SU-DHL-6 (cell line): ENCODE data around the gene TMEM187.

Source experiments
- EZH2phosphoT487 ChIP-seq: fragments of 200-600 bp; sonication (generic), shearing (Covaris generic); conservative IDR thresholded peaks from 2 replicates; pipeline ENCODE4 v1.6.1; 2018; ENCODE audit warnings: mild to moderate bottlenecking, antibody characterized with exemption, low read length, moderate library complexity, mixed read lengths
- TF ChIP-seq, protein P1 (sequence below): fragments of 200-600 bp; sonication (generic); IDR thresholded peaks from one replicate; pipeline ENCODE4 v1.5.1; 2017; ENCODE audit warnings: antibody characterized with exemption, mild to moderate bottlenecking, low read length, moderate library complexity; ENCODE audit not compliant: insufficient read depth, poor library complexity, severe bottlenecking

DNA sequence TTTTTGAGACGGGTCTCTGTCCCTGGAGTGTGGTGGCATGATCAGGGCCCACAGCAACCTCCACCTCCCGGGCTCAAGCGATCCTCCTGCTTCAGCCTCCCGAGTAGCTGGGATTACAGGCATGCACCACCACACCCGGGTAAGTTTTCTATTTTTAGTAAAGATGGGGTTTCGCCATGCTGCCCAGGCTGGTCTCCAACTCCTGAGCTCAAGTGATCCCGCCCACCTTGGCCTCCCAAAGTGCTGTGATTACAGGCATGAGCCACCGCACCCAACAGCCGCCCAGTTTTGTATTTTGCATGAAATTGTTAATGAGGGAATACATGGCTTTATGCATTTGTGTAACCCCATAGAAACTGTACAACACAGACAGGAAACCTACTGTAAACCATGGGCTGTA lies 43.7 kb upstream of the TMEM187 start:
- TF ChIP-seq, protein P1, sequence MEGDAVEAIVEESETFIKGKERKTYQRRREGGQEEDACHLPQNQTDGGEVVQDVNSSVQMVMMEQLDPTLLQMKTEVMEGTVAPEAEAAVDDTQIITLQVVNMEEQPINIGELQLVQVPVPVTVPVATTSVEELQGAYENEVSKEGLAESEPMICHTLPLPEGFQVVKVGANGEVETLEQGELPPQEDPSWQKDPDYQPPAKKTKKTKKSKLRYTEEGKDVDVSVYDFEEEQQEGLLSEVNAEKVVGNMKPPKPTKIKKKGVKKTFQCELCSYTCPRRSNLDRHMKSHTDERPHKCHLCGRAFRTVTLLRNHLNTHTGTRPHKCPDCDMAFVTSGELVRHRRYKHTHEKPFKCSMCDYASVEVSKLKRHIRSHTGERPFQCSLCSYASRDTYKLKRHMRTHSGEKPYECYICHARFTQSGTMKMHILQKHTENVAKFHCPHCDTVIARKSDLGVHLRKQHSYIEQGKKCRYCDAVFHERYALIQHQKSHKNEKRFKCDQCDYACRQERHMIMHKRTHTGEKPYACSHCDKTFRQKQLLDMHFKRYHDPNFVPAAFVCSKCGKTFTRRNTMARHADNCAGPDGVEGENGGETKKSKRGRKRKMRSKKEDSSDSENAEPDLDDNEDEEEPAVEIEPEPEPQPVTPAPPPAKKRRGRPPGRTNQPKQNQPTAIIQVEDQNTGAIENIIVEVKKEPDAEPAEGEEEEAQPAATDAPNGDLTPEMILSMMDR: no peak
- no peak for TF ChIP-seq EZH2phosphoT487
